ENCODE results near the gene TPPP3. TPM values are rescaled to one million over a fixed set of nuclear protein-coding genes. Genes with fewer than 3 reads are reported as not detected.

TPPP3 gene
- total RNA-seq, 2 experiments from 2014 or later: not detected

GRCh38 chr16:67395458-67396158 lies 2.3 kb upstream of the TPPP3 start:
- Mint-ChIP-seq H3K9me3 (no peaks in the 10 kb centered on the region), H3K27ac (no peak overlapping the region), H3K27me3 (peaks cover 31% of the 10 kb centered on the region), H3K4me1 (peaks cover 4% of the 10 kb centered on the region), H3K36me3 (no peaks in the 10 kb centered on the region), H3K4me3 (no peak overlapping the region)
- DNase-seq (no peak), ATAC-seq (ENCODE audit: low read depth) (no peak)
- POLR2A ChIA-PET: no interaction called here

- POLR2A ChIA-PET: no interaction called here
- no peaks in the 10 kb centered on the region for H3K9me3 Mint-ChIP-seq
- ATAC-seq (ENCODE audit: low read depth): no peak
- H3K4me3 Mint-ChIP-seq: no peak overlapping the region
- no peak for DNase-seq
- no peak overlapping the region for H3K27ac Mint-ChIP-seq
- H3K4me1 Mint-ChIP-seq: peaks cover 4% of the 10 kb centered on the region
- H3K36me3 Mint-ChIP-seq: no peaks in the 10 kb centered on the region
- peaks cover 32% of the 10 kb centered on the region for H3K27me3 Mint-ChIP-seq
Observed at GRCh38 chr16:67395105-67395457, 1.8 kb upstream of the TPPP3 start.

- POLR2A ChIA-PET: no interaction called here
- H3K36me3 Mint-ChIP-seq: no peaks in the 10 kb centered on the region
- H3K9me3 Mint-ChIP-seq: no peaks in the 10 kb centered on the region
- no peak overlapping the region for H3K27ac Mint-ChIP-seq
- peak overlapping the region; percentile 42 for H3K4me3 Mint-ChIP-seq
- ATAC-seq (ENCODE audit: low read depth) (no peak), DNase-seq (peak; percentile 39)
- H3K27me3 Mint-ChIP-seq: peaks cover 32% of the 10 kb centered on the region
- peaks cover 4% of the 10 kb centered on the region for H3K4me1 Mint-ChIP-seq
Observed at GRCh38 chr16:67394155-67395104, 1.1 kb upstream of the TPPP3 start.

GRCh38 chr16:67393788-67394154 lies 473 bp upstream of the TPPP3 start:
- no peaks in the 10 kb centered on the region for H3K9me3 Mint-ChIP-seq
- H3K4me1 Mint-ChIP-seq: peaks cover 4% of the 10 kb centered on the region
- peaks cover 32% of the 10 kb centered on the region for H3K27me3 Mint-ChIP-seq
- no peaks in the 10 kb centered on the region for H3K36me3 Mint-ChIP-seq
- no peak overlapping the region for H3K27ac Mint-ChIP-seq
- POLR2A ChIA-PET: no interaction called here
- no peak for DNase-seq
- ATAC-seq (ENCODE audit: low read depth): no peak
- peak overlapping the region; percentile 16 for H3K4me3 Mint-ChIP-seq

GRCh38 chr16:67392301-67393059 lies 818 bp downstream of the TPPP3 start:
- POLR2A ChIA-PET: no interaction called here
- Mint-ChIP-seq H3K36me3 (no peaks in the 10 kb centered on the region), H3K9me3 (no peaks in the 10 kb centered on the region), H3K27ac (no peak overlapping the region), H3K4me3 (no peak overlapping the region), H3K4me1 (peaks cover 4% of the 10 kb centered on the region), H3K27me3 (peaks cover 32% of the 10 kb centered on the region)
- DNase-seq (no peak), ATAC-seq (ENCODE audit: low read depth) (no peak)

- no peak for DNase-seq
- Mint-ChIP-seq H3K36me3 (no peaks in the 10 kb centered on the region), H3K27ac (no peak overlapping the region), H3K4me1 (peaks cover 4% of the 10 kb centered on the region), H3K4me3 (no peak overlapping the region), H3K9me3 (no peaks in the 10 kb centered on the region), H3K27me3 (peaks cover 33% of the 10 kb centered on the region)
- no peak for ATAC-seq (ENCODE audit: low read depth)
- POLR2A ChIA-PET: no interaction called here
Observed at GRCh38 chr16:67391424-67392300, 1.6 kb downstream of the TPPP3 start.

GRCh38 chr16:67390816-67391423 lies 2.4 kb downstream of the TPPP3 start:
- POLR2A ChIA-PET: no interaction called here
- DNase-seq (no peak), ATAC-seq (ENCODE audit: low read depth) (no peak)
- Mint-ChIP-seq H3K27me3 (peaks cover 33% of the 10 kb centered on the region), H3K27ac (no peak overlapping the region), H3K36me3 (no peaks in the 10 kb centered on the region), H3K9me3 (no peaks in the 10 kb centered on the region), H3K4me3 (no peak overlapping the region), H3K4me1 (peaks cover 4% of the 10 kb centered on the region)

- Mint-ChIP-seq H3K4me1 (peaks cover 4% of the 10 kb centered on the region), H3K9me3 (no peaks in the 10 kb centered on the region), H3K27me3 (peaks cover 29% of the 10 kb centered on the region), H3K36me3 (no peaks in the 10 kb centered on the region), H3K4me3 (no peak overlapping the region), H3K27ac (no peak overlapping the region)
- DNase-seq: no peak
- POLR2A ChIA-PET: no interaction called here
- no peak for ATAC-seq (ENCODE audit: low read depth)
Observed at GRCh38 chr16:67389911-67390815, 3.1 kb downstream of the TPPP3 start.

GRCh38 chr16:67388591-67388990 lies 4.7 kb downstream of the TPPP3 start:
- no peaks in the 10 kb centered on the region for H3K36me3 Mint-ChIP-seq
- no peak for ATAC-seq (ENCODE audit: low read depth)
- DNase-seq: no peak
- no peak overlapping the region for H3K27ac Mint-ChIP-seq
- no peaks in the 10 kb centered on the region for H3K4me1 Mint-ChIP-seq
- POLR2A ChIA-PET: no interaction called here
- no peak overlapping the region for H3K4me3 Mint-ChIP-seq
- no peaks in the 10 kb centered on the region for H3K9me3 Mint-ChIP-seq
- H3K27me3 Mint-ChIP-seq: peaks cover 17% of the 10 kb centered on the region

- peaks cover 16% of the 10 kb centered on the region for H3K27me3 Mint-ChIP-seq
- DNase-seq (no peak), ATAC-seq (ENCODE audit: low read depth) (no peak)
- H3K27ac Mint-ChIP-seq: no peak overlapping the region
- no peaks in the 10 kb centered on the region for H3K36me3 Mint-ChIP-seq
- H3K4me1 Mint-ChIP-seq: no peaks in the 10 kb centered on the region
- H3K9me3 Mint-ChIP-seq: no peaks in the 10 kb centered on the region
- no peak overlapping the region for H3K4me3 Mint-ChIP-seq
- POLR2A ChIA-PET: interaction anchor here (0.6 kb wide), 1 partner anchor 47 kb away, joined by 6 read pairs; no protein-coding TSS in a partner anchor
Observed at GRCh38 chr16:67388191-67388590, 5.1 kb downstream of the TPPP3 start.

- H3K4me3 Mint-ChIP-seq: no peak overlapping the region
- no peaks in the 10 kb centered on the region for H3K4me1 Mint-ChIP-seq
- H3K27ac Mint-ChIP-seq: no peak overlapping the region
- DNase-seq (no peak), ATAC-seq (ENCODE audit: low read depth) (no peak)
- no peaks in the 10 kb centered on the region for H3K36me3 Mint-ChIP-seq
- H3K27me3 Mint-ChIP-seq: peaks cover 15% of the 10 kb centered on the region
- H3K9me3 Mint-ChIP-seq: no peaks in the 10 kb centered on the region
- POLR2A ChIA-PET: interaction anchor here (0.6 kb wide), 1 partner anchor 47 kb away, joined by 6 read pairs; no protein-coding TSS in a partner anchor
Observed at GRCh38 chr16:67387479-67388079, 5.7 kb downstream of the TPPP3 start.

Measured in activated naive CD8-positive, alpha-beta T cell treated with anti-CD3 and anti-CD28 coated beads, Interleukin-2, amount 10 ng/mL, durations not matched to agents 7 days and 5 days (primary cell).